Measurements from ENCODE around the gene SLC4A1AP. TPM values are rescaled to one million over a fixed set of nuclear protein-coding genes. Genes with fewer than 3 reads are reported as not detected.

The SLC4A1AP gene
- total RNA-seq, 1 experiment from 2014 or later, result 19.8 TPM

DNA sequence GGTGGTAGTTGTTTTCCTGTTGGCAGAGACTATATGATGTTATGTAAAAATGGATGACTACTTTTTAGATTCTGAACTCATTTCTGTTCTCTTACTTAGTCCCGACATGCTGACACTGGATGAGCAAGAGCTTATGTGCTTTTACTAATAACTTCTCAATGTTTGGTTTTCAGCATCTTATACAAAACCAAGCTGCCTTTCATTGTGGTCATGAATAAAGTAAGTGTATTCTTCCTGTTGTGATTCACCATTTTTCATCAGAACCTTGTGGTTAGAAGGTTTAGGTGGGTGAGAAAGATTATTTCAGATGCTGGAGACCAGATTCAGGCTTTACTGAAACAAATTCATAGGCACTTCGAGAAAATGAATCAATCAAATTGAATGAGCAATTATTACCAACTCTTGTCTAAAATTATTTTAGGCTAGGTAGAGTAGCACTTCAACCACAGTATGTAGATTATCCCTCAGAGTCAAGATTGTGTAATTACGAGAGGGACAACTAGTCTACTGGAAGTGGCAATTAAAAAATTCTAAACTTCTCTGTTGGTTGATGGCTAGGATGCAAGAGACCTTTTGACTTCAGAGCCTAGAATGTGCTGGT lies 25.6 kb upstream of the SLC4A1AP start:
- H3K9ac ChIP-seq (ENCODE audit: low read length), result no peak overlapping the region
- H3K9me2 ChIP-seq (ENCODE audit: insufficient read depth), result no peaks in the 10 kb centered on the region
- no peaks in the 10 kb centered on the region for H3K27me3 ChIP-seq (ENCODE audit: insufficient read depth, low read length)
- peaks cover 47 to 54% of the 10 kb centered on the region in 2 experiments; a peak in 3 of 4 replicates for H3K36me3 ChIP-seq (ENCODE audit: control insufficient read depth in 1 of 2, insufficient read depth in 2 of 2, low read length in 2 of 2)
- no TSS peak for BruUV-seq (replicated peaks)
- no peaks in the 10 kb centered on the region for H3K4me1 ChIP-seq (ENCODE audit: control insufficient read depth in 1 of 2, insufficient read depth in 2 of 2, low read length in 2 of 2)
- TF ChIP-seq REST (IDR thresholded peaks at IDR 0.05; ENCODE audit: low read depth), result no peak
- no peak for TF ChIP-seq EGR1 (IDR thresholded peaks at IDR 0.05; ENCODE audit: low read depth)
- no peak for TF ChIP-seq ATF3 (IDR thresholded peaks at IDR 0.05)
- TF ChIP-seq EZH2phosphoT487 (IDR thresholded peaks at IDR 0.05; ENCODE audit: borderline replicate concordance), result no peak
- TF ChIP-seq CBX3 (IDR thresholded peaks at IDR 0.05; ENCODE audit: low read depth), result no peak
- no peak for TF ChIP-seq POLR2AphosphoS5 (IDR thresholded peaks at IDR 0.05; ENCODE audit: low read depth, low read length)
- TF ChIP-seq ZNF274 (IDR thresholded peaks at IDR 0.05; ENCODE audit: low read depth, low read length), result no peak
- TF ChIP-seq, protein P1, sequence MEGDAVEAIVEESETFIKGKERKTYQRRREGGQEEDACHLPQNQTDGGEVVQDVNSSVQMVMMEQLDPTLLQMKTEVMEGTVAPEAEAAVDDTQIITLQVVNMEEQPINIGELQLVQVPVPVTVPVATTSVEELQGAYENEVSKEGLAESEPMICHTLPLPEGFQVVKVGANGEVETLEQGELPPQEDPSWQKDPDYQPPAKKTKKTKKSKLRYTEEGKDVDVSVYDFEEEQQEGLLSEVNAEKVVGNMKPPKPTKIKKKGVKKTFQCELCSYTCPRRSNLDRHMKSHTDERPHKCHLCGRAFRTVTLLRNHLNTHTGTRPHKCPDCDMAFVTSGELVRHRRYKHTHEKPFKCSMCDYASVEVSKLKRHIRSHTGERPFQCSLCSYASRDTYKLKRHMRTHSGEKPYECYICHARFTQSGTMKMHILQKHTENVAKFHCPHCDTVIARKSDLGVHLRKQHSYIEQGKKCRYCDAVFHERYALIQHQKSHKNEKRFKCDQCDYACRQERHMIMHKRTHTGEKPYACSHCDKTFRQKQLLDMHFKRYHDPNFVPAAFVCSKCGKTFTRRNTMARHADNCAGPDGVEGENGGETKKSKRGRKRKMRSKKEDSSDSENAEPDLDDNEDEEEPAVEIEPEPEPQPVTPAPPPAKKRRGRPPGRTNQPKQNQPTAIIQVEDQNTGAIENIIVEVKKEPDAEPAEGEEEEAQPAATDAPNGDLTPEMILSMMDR (IDR thresholded peaks at IDR 0.05 in 2 of 3, conservative IDR thresholded peaks at IDR 0.05 in 1 of 3; ENCODE audit: borderline replicate concordance in 1 of 3, insufficient read depth in 1 of 3, low read depth in 2 of 3, low read length in 2 of 3), result no peak
- no peak for TF ChIP-seq SRF (IDR thresholded peaks at IDR 0.05; ENCODE audit: low read depth)
- TF ChIP-seq EZH2 (IDR thresholded peaks at IDR 0.05), result no peak
- H3K4me3 ChIP-seq (replicated peaks in 1 of 2; ENCODE audit: low read depth in 1 of 2, low read length in 2 of 2), result no peak overlapping the region
- no peaks in the 10 kb centered on the region for H4K20me1 ChIP-seq (ENCODE audit: insufficient read depth)
- intact Hi-C loops (cut with micrococcal nuclease), result no loop called here
- no peaks in the 10 kb centered on the region for H3K9me3 ChIP-seq (ENCODE audit: control insufficient read depth in 1 of 2, insufficient read depth in 1 of 2, low read depth in 1 of 2, low read length in 2 of 2)
- DNase-seq (ENCODE audit: low read depth, low spot score), result no peak
- H3K27ac ChIP-seq (ENCODE audit: low read depth, low read length), result no peak overlapping the region
- ChIA-PET CTCF (no interaction called here), RAD21 (ENCODE audit: low non-redundant PET in 1 of 2, low total read pairs in 2 of 2, uncharacterized antibody in 2 of 2, unreplicated experiment in 2 of 2) (no interaction called here), POLR2A (no interaction called here)
- H3K4me2 ChIP-seq (ENCODE audit: low read length), result no peak overlapping the region
- H2AFZ ChIP-seq (ENCODE audit: low read depth, low read length, poor library complexity, severe bottlenecking), result no peak overlapping the region
- H3K79me2 ChIP-seq (ENCODE audit: insufficient read depth, low read length), result no peaks in the 10 kb centered on the region; the same call in none of the 2 replicates
- no peak for ATAC-seq

All from HCT116 (cell line).